HCT116 (cell line): ENCODE measurements around the gene CIITA. TPM values are rescaled to one million over a fixed set of nuclear protein-coding genes. Genes with fewer than 3 reads are reported as not detected.

Experiments
- ATAC-seq: fragments of 200-7000 bp; cut with Tn5 transposase; 2 replicates; pipeline ENCODE4 v1.9.1; 2020; ENCODE audit warnings: mild to moderate bottlenecking, moderate library complexity
- BruUV-seq: library from RNA; stranded (reverse); fragments of 400-500 nt; replicated peaks from 2 replicates; lab custom pipeline; 2021; lab: Mats Ljungman, UMichigan
- CTCF ChIA-PET: fragments of 300-600 bp; sonication (Branson Sonifier 250); formaldehyde crosslinking; loops from one replicate; lab custom pipeline; 2021; ENCODE audit warnings: antibody characterized with exemption; lab: Charles Lee
- POLR2A ChIA-PET: fragments of 300-600, 350-600 bp; sonication (Branson Sonifier 250); formaldehyde crosslinking; loops from one replicate; lab custom pipeline; 2021; ENCODE audit warnings: antibody characterized with exemption; lab: Charles Lee
- RAD21 ChIA-PET, 2 experiments: fragments of 300-600 bp; sonication (Branson Sonifier 250); formaldehyde crosslinking; loops; one replicate each; lab custom pipeline; 2023; ENCODE audit warnings: low total read pairs in 2 of 2; ENCODE audit not compliant: uncharacterized antibody in 2 of 2, unreplicated experiment in 2 of 2, low non-redundant PET in 1 of 2; lab: Charles Lee
- DNase-seq: peaks from one replicate; pipeline ENCODE4 v3.0.0-alpha.2; 2010; ENCODE audit warnings: low read depth, low spot score
- H2AFZ ChIP-seq: fragments of 200-600 bp; shearing (Covaris generic), sonication (generic); 2 replicates; pipeline ENCODE4 v1.6.1; 2017; ENCODE audit warnings: low read depth, mixed run types, mixed read lengths, antibody characterized with exemption, low read length; ENCODE audit not compliant: poor library complexity, severe bottlenecking
- H3K27ac ChIP-seq: 2 replicates; pipeline ENCODE4 v1.5.1; 2012; ENCODE audit warnings: low read depth, low read length
- H3K27me3 ChIP-seq: fragments of 200-600 bp; sonication (generic); 2 replicates; pipeline ENCODE4 v1.6.1; 2016; ENCODE audit warnings: mixed run types, low read length, mixed read lengths; ENCODE audit not compliant: insufficient read depth
- H3K36me3 ChIP-seq, 2 experiments: fragments of 200-500 bp in 1 of 2; fragments of 200-600 bp in 1 of 2; sonication (Bioruptor generic) in 1 of 2; sonication (generic) in 1 of 2; 2 replicates each; pipeline versions ENCODE4 v1.5.1 to v1.6.1; 2014 to 2016; ENCODE audit warnings: low read length in 2 of 2, inconsistent platforms in 1 of 2, mixed read lengths in 1 of 2, mixed run types in 1 of 2; ENCODE audit not compliant: insufficient read depth in 2 of 2, control insufficient read depth in 1 of 2
- H3K4me1 ChIP-seq, 2 experiments: fragments of 200-600 bp in 1 of 2; sonication (generic) in 1 of 2; 2 replicates each; pipeline versions ENCODE4 v1.5.1 to v1.6.1; 2012 to 2017; ENCODE audit warnings: low read length in 2 of 2, inconsistent platforms in 1 of 2, mild to moderate bottlenecking in 1 of 2, mixed read lengths in 1 of 2, mixed run types in 1 of 2, moderate library complexity in 1 of 2; ENCODE audit not compliant: insufficient read depth in 2 of 2, control insufficient read depth in 1 of 2
- H3K4me2 ChIP-seq: fragments of 200-600 bp; sonication (generic); 2 replicates; pipeline ENCODE4 v1.6.1; 2017; ENCODE audit warnings: mixed run types, low read length, mixed read lengths
- H3K4me3 ChIP-seq, 2 experiments: fragments of 200-600 bp in 1 of 2; sonication (generic) in 1 of 2; replicated peaks in 1 of 2; 2 replicates each; pipeline ENCODE4 v1.5.1; 2011 to 2016; ENCODE audit warnings: low read length in 2 of 2, control low read depth in 1 of 2, low read depth in 1 of 2, mild to moderate bottlenecking in 1 of 2, mixed read lengths in 1 of 2, mixed run types in 1 of 2
- H3K79me2 ChIP-seq: fragments of 200-600 bp; sonication (generic); 2 replicates; pipeline ENCODE4 v1.6.1; 2017; ENCODE audit warnings: mild to moderate bottlenecking, mixed run types, low read length, moderate library complexity, mixed read lengths; ENCODE audit not compliant: insufficient read depth
- H3K9ac ChIP-seq: fragments of 200-600 bp; sonication (generic); 2 replicates; pipeline ENCODE4 v1.6.1; 2016; ENCODE audit warnings: low read length, mixed read lengths
- H3K9me2 ChIP-seq: fragments of 200-600 bp; sonication (generic), shearing (Covaris generic); 2 replicates; pipeline ENCODE4 v1.6.1; 2017; ENCODE audit warnings: mixed run types, mild to moderate bottlenecking, moderate library complexity; ENCODE audit not compliant: insufficient read depth
- H3K9me3 ChIP-seq, 2 experiments: fragments of 200-500 bp in 1 of 2; fragments of 200-600 bp in 1 of 2; sonication (Bioruptor generic) in 1 of 2; sonication (generic) in 1 of 2; 2 replicates each; pipeline ENCODE4 v1.6.1; 2014 to 2017; ENCODE audit warnings: low read length in 2 of 2, mixed read lengths in 2 of 2, inconsistent platforms in 1 of 2, low read depth in 1 of 2, mild to moderate bottlenecking in 1 of 2, mixed run types in 1 of 2, moderate library complexity in 1 of 2; ENCODE audit not compliant: control insufficient read depth in 1 of 2, insufficient read depth in 1 of 2
- H4K20me1 ChIP-seq: fragments of 200-600 bp; sonication (generic), shearing (Covaris generic); 2 replicates; pipeline ENCODE4 v1.6.1; 2017; ENCODE audit warnings: mixed run types, mild to moderate bottlenecking, moderate library complexity; ENCODE audit not compliant: insufficient read depth
- EGR1 ChIP-seq: IDR thresholded peaks from 2 replicates; pipeline ENCODE4 v1.6.1; 2012; ENCODE audit warnings: low read depth
- ELF1 ChIP-seq: IDR thresholded peaks from 2 replicates; pipeline ENCODE4 v1.6.1; 2012; ENCODE audit warnings: low read depth, borderline replicate concordance
- EZH2phosphoT487 ChIP-seq: fragments of 200-600 bp; IDR thresholded peaks from 2 replicates; pipeline ENCODE4 v1.6.1; 2018; ENCODE audit warnings: antibody characterized with exemption, borderline replicate concordance
- POLR2A ChIP-seq: IDR thresholded peaks from 2 replicates; pipeline ENCODE4 v1.7.0; 2011; ENCODE audit warnings: borderline replicate concordance; ENCODE audit not compliant: insufficient read depth, insufficient read length; ENCODE audit errors: extremely low read depth
- POLR2AphosphoS5 ChIP-seq: IDR thresholded peaks from 2 replicates; pipeline ENCODE4 v1.6.1; 2011; ENCODE audit warnings: mild to moderate bottlenecking, low read depth, low read length, moderate library complexity
- REST ChIP-seq: IDR thresholded peaks from 2 replicates; pipeline ENCODE4 v1.6.1; 2012; ENCODE audit warnings: low read depth
- SRF ChIP-seq: IDR thresholded peaks from 2 replicates; pipeline ENCODE4 v1.6.1; 2012; ENCODE audit warnings: low read depth
- intact Hi-C: fragments of 100-400 bp; cut with micrococcal nuclease; formaldehyde crosslinking; loops from 2 replicates; pipeline ENCODE4 v1.10.0; 2022
- total RNA-seq: library from RNA; stranded (reverse); gene quantifications from one replicate; pipeline ENCODE4 v1.2.1, GENCODE V29; 2021; ENCODE audit not compliant: unreplicated experiment
- TF ChIP-seq, protein P1 (sequence below), 3 experiments: fragments of 200-600 bp in 1 of 3; sonication (generic) in 1 of 3; IDR thresholded peaks in 2 of 3; conservative IDR thresholded peaks in 1 of 3; 2 replicates each; pipeline ENCODE4 v1.5.1; 2012 to 2017; ENCODE audit warnings: low read depth in 2 of 3, low read length in 2 of 3, antibody characterized with exemption in 1 of 3, borderline replicate concordance in 1 of 3, control low read depth in 1 of 3, mild to moderate bottlenecking in 1 of 3, mixed read lengths in 1 of 3, mixed run types in 1 of 3, moderate library complexity in 1 of 3; ENCODE audit not compliant: insufficient read depth in 1 of 3

CIITA gene
- total RNA-seq, 1 experiment from 2014 or later = 0.25 TPM

DNA sequence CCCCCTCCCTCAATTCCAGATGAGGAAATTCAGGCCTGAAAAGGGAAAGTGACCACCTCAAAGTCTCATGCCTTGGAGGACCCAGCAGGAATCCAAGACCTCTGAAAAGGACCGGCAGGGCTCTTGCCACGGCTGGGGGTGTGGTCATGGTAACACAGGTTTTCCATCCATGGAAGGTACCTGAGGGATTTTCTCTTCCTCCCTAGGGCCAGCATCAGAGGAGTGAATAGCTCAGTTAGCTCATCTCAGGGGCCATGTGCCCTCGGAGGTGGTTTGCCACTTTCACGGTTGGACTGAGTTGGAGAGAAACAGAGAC lies 1.3 kb downstream of the CIITA start:
- ChIA-PET RAD21 (no interaction called here), POLR2A (no interaction called here), CTCF (no interaction called here)
- Histone ChIP-seq H2AFZ (no peak overlapping the region), H3K4me1 (peaks cover 5 to 11% of the 10 kb centered on the region in 2 experiments; a peak in 3 of 4 replicates), H3K36me3 (no peaks in the 10 kb centered on the region), H4K20me1 (no peaks in the 10 kb centered on the region), H3K4me2 (no peak overlapping the region), H3K27ac (no peak overlapping the region), H3K4me3 (no peak overlapping the region), H3K27me3 (peaks cover 15% of the 10 kb centered on the region; the same call in 1 of the 2 replicates), H3K9ac (no peak overlapping the region), H3K79me2 (no peaks in the 10 kb centered on the region), H3K9me3 (no peaks in the 10 kb centered on the region), H3K9me2 (no peaks in the 10 kb centered on the region)
- TF ChIP-seq REST = no peak
- TF ChIP-seq EGR1 = no peak
- no peak for TF ChIP-seq EZH2phosphoT487
- TF ChIP-seq POLR2A = no peak
- TF ChIP-seq SRF = no peak
- TF ChIP-seq, protein P1, sequence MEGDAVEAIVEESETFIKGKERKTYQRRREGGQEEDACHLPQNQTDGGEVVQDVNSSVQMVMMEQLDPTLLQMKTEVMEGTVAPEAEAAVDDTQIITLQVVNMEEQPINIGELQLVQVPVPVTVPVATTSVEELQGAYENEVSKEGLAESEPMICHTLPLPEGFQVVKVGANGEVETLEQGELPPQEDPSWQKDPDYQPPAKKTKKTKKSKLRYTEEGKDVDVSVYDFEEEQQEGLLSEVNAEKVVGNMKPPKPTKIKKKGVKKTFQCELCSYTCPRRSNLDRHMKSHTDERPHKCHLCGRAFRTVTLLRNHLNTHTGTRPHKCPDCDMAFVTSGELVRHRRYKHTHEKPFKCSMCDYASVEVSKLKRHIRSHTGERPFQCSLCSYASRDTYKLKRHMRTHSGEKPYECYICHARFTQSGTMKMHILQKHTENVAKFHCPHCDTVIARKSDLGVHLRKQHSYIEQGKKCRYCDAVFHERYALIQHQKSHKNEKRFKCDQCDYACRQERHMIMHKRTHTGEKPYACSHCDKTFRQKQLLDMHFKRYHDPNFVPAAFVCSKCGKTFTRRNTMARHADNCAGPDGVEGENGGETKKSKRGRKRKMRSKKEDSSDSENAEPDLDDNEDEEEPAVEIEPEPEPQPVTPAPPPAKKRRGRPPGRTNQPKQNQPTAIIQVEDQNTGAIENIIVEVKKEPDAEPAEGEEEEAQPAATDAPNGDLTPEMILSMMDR (IDR thresholded peaks at IDR 0.05 in 2 of 3, conservative IDR thresholded peaks at IDR 0.05 in 1 of 3; ENCODE audit: borderline replicate concordance in 1 of 3, insufficient read depth in 1 of 3, low read depth in 2 of 3, low read length in 2 of 3) = no peak
- TF ChIP-seq POLR2AphosphoS5 = no peak
- no peak for TF ChIP-seq ELF1
- no TSS peak for BruUV-seq
- intact Hi-C loops = loop anchor here (5.0 to 10.0 kb wide), 2 partner anchors 63 to 136 kb away; partner anchors contain the start of genes NUBP1 and TVP23A
- DNase-seq (no peak), ATAC-seq (no peak)
